ENCODE data around the gene PTPRQ.

DNA sequence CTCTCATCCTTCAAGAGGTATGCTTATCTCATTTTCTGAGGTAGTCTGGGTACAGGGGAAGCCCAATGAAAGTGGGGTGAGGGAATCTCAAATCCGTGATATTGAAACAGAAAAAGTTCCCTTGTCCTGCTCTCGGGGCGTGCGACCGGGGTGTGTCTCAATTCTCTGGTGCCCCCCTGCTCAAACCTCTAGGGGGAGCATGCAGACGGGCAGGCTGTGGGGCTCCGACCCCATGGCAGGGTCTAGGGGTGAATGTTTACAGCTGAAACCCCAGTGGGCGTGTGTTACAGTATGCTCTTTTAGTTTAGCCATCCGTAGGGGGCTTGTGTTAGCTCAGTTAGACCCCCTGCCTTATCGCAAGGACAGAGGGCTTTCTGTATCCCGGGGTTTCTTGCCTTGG lies 68.7 kb downstream of the PTPRQ start:
- TF ChIP-seq ZBTB21 (tag by site-specific recombination; IDR thresholded peaks at IDR 0.05) (no peak), ZBTB7A (tag by site-specific recombination; IDR thresholded peaks at IDR 0.05; ENCODE audit: low read depth) (no peak), ZNF366 (tag by site-specific recombination; conservative IDR thresholded peaks at IDR 0.05) (no peak), ZNF501 (tag by site-specific recombination; IDR thresholded peaks at IDR 0.05) (no peak), ZNF19 (tag by site-specific recombination; IDR thresholded peaks at IDR 0.05; ENCODE audit: low read depth) (no peak), ZNF10 (tag by site-specific recombination; IDR thresholded peaks at IDR 0.05) (no peak), ZNF335 (tag by site-specific recombination; conservative IDR thresholded peaks at IDR 0.05) (no peak), ZNF707 (tag by site-specific recombination; IDR thresholded peaks at IDR 0.05) (no peak), TRIM28 (IDR thresholded peaks at IDR 0.05; ENCODE audit: borderline replicate concordance, low read length) (no peak), ZNF514 (tag by site-specific recombination; IDR thresholded peaks at IDR 0.05) (no peak), ZNF558 (tag by site-specific recombination; IDR thresholded peaks at IDR 0.05) (no peak), ZNF292 (tag by site-specific recombination; IDR thresholded peaks at IDR 0.05; ENCODE audit: borderline replicate concordance, low read depth) (no peak)
- TF ChIP-seq, protein P1, sequence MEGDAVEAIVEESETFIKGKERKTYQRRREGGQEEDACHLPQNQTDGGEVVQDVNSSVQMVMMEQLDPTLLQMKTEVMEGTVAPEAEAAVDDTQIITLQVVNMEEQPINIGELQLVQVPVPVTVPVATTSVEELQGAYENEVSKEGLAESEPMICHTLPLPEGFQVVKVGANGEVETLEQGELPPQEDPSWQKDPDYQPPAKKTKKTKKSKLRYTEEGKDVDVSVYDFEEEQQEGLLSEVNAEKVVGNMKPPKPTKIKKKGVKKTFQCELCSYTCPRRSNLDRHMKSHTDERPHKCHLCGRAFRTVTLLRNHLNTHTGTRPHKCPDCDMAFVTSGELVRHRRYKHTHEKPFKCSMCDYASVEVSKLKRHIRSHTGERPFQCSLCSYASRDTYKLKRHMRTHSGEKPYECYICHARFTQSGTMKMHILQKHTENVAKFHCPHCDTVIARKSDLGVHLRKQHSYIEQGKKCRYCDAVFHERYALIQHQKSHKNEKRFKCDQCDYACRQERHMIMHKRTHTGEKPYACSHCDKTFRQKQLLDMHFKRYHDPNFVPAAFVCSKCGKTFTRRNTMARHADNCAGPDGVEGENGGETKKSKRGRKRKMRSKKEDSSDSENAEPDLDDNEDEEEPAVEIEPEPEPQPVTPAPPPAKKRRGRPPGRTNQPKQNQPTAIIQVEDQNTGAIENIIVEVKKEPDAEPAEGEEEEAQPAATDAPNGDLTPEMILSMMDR (tag by site-specific recombination; IDR thresholded peaks at IDR 0.05) = no peak
- TF ChIP-seq, protein P2, sequence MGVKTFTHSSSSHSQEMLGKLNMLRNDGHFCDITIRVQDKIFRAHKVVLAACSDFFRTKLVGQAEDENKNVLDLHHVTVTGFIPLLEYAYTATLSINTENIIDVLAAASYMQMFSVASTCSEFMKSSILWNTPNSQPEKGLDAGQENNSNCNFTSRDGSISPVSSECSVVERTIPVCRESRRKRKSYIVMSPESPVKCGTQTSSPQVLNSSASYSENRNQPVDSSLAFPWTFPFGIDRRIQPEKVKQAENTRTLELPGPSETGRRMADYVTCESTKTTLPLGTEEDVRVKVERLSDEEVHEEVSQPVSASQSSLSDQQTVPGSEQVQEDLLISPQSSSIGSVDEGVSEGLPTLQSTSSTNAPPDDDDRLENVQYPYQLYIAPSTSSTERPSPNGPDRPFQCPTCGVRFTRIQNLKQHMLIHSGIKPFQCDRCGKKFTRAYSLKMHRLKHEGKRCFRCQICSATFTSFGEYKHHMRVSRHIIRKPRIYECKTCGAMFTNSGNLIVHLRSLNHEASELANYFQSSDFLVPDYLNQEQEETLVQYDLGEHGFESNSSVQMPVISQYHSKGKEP (tag by site-specific recombination; IDR thresholded peaks at IDR 0.05) = no peak

Measured in HEK293 (cell line).